GM18502 (cell line): ENCODE measurements around the gene ZNF850.

Source experiments
- ATAC-seq: cut with Tn5 transposase; IDR thresholded peaks from one replicate; pipeline ENCODE4 v1.9.1; 2021; ENCODE audit warnings: mild to moderate bottlenecking; ENCODE audit not compliant: unreplicated experiment, poor library complexity

The ZNF850 gene

DNA sequence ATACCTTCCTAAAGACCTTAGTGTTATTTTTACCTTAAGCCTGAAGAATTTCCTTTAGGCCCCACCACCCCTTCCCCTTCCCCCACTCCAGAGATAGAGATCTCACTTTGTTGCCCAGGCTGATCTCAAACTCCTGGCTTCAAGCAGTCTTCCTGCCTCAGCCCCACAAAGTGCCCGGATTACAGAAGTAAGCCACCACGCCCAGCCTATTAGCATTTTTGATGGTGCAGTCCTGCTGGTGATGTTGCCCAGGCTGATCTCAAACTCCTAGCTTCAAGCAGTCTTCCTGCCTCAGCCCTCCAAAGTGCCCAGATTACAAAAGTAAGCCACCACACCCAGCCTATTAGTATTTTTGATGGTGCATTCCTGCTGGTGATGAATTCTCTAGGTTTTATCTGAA is 63.2 kb downstream of the ZNF850 start:
- ATAC-seq: no peak

DNA sequence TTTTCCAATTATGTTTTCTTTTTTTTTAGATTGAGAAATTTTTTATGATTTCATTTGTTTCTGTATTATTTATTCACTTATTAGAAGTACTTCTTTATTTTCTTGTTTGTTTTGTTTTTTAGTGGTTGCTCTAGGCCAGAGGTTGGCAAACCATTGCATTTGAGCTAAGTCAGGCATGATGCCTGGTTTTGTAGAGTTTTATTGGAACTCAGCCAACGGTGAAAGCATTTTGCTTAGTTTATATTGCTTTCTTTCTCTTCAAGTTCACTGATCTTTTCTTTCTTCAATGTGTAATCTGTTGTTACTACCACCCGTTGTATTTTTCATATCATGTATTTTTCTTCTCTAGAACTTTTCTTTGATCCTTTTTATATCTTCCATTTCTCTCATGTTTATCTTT is 65.5 kb downstream of the ZNF850 start:
- no peak for ATAC-seq

DNA sequence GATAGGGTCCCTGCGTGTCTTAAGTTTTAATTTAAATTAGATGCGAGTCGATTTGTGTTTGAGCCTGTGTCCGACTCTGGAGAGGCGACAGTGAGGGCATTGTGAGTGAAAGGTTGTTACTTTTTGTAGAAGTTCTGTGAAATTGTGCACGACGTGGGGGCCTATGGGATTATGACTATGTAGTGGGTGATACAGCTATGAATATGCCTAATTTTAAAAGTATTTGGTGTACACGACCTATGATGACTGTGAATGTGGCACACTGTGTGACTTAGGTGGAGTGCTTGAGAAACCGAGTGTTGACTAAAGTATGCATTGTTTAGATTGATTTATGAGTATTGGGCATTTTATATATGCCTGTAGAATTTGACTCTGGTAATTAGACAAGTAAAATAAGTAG is 84.5 kb downstream of the ZNF850 start:
- ATAC-seq: no peak

DNA sequence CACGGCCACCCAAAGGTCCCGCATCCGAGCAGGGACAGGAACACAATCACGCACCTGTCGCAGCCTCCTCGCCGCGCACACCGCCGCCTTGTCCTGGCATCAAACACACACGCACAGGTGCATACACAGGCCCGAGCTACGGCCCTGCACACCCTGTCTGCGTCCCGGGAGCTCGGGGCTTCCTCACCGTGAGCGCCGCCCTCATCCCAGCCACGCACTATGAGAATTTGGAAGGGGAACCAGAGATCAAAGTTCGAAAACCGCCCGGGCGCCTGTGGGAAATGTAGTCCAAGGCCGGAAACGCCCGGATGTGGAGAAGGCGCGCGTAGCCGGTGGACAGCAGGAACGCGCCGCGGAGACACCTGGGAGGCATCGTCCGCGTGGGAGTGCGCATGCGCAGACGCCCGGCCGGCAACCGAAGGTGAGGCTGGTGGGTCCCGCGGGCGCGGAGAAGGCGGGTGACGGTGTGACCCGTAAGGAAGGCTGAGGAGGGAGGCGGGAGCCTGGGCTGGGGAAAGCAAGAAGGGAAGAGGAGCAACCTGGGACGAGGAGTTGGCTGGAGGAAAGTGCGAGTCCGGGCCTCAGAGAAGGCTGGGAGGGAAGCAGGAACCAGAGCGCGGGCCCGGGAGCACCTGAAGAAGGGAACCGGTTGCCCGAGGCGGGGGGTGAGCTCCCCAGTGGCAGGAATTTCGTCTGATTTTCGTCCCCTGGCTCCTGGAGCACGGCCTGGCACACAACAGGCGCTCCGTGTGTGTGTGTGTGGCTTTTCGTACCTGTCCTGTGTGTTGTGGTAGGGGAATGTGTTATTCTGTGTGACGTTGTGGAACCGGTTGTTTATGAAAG is 85.2 kb downstream of the ZNF850 start, which contains the start of gene ZNF567:
Gene ZNF567, plus strand, starts transcription at position 399 of the 843 bp plus-strand sequence. CDS start 7,256 bp downstream, outside the sequence.
- ATAC-seq: peak; percentile 85

DNA sequence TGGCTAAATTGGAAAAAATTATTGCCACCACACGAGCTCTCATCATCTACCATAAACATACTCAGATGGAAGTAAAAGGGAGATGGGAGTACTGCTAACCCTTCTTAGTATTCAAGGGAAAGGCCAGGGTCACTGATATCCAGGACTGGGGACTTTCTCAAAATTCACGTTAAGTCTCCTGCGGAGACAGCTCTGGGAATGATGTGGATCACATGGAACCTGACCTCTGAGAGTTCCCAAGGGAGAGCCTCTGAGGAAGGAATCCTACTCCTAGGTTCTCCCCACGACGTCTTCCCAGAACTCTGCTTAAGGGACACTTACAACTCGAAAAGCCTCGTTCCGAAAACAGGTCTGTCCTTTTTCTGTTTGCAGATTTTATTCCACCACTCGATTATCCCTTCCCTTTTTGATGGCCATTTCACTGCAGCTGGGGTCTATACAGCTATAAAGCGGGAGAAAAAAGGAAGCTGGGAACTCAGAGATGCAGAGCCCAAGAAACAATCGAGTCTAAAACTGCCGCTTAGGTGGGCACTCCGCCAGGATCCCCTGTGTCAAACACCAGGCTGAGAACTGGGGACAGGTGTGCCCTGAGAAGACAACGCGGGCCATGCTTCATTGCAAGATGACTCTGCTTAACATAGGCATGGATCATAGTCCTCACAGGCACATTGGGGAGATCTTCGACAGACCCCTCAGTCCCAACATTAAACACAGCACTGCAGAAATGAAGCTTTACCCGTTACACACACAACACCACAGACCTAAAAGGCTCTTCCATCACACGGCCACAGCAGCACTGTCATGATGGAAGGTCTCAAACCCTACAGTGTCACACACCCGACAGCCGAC is 86.0 kb downstream of the ZNF850 start:
- ATAC-seq: peak; percentile 10

DNA sequence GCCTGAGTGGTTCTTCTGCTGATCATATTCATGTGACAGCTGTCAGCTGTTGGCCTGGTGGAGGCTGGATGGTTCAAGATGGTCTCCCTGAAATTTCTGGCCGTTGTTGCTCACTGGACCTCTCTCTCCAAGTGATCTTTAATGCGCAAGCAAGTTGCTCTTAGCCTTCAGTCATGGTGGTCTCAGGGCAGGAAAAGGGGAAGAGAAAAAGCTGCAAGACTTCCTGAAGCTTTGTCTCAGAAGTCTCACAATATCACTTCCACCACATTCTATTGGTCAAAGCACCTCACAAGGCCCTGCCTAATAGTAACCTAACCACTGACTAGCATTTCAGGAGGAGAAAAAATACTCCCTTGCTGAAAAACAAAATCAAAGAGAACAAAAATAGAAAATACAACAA is 86.8 kb downstream of the ZNF850 start:
- no peak for ATAC-seq

DNA sequence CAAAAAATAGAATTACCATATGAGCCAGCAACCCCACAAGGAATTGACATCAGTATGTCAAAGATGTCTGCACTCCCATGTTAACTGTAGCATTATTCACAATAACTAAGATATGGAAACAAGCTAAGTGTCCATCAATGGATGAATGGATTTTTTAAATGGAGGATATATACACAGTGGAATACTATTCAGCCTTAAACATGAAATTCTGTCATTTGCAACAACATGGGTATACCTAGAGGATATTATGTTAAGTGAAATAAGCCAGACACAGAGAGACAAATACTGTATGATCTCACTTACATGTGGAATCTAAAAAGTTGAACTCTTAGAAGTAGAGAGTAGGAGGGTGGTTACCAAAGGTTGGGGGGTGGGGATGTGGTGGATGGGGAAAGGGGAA is 93.2 kb downstream of the ZNF850 start:
- ATAC-seq: no peak

DNA sequence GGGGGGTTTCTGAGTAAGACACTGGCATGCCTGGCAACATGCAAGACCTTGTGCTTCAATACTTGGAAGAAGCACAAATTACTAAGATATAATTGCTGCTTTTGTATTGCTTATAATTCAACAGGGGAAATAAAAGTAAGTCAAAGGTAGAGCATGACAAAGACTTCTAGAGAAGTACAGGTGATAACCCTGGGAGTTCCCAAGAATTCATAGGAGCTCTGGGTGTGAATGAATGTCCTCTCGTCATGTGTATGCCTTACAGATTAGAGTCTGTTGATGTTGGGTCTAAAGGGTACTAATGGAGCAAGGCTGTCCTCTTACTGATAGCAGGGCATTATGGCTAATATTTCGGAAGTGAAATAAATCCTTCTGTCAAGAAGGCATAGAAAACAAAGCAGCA is 98.4 kb downstream of the ZNF850 start:
- ATAC-seq: no peak

DNA sequence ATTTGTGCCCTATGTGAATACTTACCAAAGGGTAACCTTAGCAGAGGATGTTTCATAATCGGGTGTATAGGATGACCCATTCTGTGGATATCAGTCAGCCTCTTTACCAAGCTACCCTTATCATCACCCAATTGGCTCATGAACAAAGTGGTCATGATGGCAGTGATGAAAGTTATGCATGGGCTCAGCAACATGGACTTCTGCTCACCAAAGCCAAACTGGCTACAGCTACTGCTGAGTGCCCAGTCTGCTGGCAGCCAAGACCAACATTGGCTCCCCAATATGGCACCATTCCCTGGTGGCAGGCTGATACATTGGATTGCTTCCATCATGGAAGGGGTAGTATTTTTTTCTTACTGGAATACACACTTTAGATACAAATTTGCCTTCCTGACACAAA is 100.2 kb downstream of the ZNF850 start:
- ATAC-seq: no peak

DNA sequence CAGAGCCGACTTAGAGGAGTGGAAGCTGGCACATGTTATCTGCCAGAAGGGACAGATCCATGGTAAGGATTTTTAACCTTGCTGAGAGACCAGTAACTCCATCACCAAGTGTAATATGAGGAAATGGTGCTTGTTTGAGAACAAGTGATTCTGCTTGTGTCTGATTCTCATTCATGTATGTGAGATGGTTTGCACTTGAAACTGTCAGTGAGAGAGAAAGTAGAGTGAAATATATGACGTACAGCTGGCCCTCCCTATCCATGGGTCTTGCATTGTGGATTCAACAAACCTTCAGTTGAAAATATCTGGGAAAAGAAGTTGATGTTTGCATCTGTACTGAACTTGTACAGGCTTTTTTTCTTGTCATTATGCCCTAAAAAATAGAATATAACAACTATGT is 104.0 kb downstream of the ZNF850 start:
- ATAC-seq: no peak

DNA sequence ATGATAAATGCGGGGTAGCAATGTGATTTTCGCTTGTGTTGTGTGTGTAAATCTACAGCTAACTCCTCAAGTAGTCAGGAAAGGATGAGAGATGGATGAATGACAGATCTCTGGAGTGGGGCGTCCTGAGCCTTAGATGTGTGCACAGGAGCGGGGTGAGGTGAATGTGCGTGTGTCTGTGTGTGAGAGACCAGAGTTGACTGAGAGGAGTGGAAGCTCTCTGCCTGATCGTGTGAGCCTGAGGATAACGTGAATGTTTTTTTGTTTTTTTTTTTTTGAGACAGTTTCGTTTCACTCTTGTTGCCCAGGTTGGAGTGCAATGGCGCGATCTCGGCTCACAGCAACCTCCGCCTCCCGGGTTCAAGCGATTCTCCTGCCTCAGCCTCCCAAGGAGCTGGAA is 106.8 kb downstream of the ZNF850 start:
- no peak for ATAC-seq
